ENCODE measurements around the gene ANKIB1. TPM values are rescaled to one million over a fixed set of nuclear protein-coding genes. Genes with fewer than 3 reads are reported as not detected.
"Not testable (repeated sequence)": the region's sequence is repeated elsewhere in the genome, so short reads cannot be mapped to it uniquely, and the experiment has no call there.

Gene ANKIB1
- total RNA-seq, 4 donors from 2014 or later = 44.1 to 53.3 (median 44.9) TPM

GRCh38 chr7:92404170-92404614 is 158.4 kb downstream of the ANKIB1 start:
- H3K4me1 ChIP-seq = peaks cover 4 to 9% of the 10 kb centered on the region in 2 donors
- peaks cover 0 to 2% of the 10 kb centered on the region in 2 donors for H3K36me3 ChIP-seq
- intact Hi-C loops (cut with DNase I) = no loop called here
- no peaks in the 10 kb centered on the region for H3K27me3 ChIP-seq
- no peak for TF ChIP-seq CTCF (IDR thresholded peaks at IDR 0.05)
- no peak for TF ChIP-seq POLR2A (IDR thresholded peaks at IDR 0.05)
- whole genome bisulfite sequencing, 2 donors = 81% methylated on average over 6 of the region's 6 CpGs
- DNase-seq = no peak
- no peaks in the 10 kb centered on the region for H3K9me3 ChIP-seq
- no peak overlapping the region for H3K4me3 ChIP-seq (replicated peaks in 1 of 3)
- no peak overlapping the region for H3K27ac ChIP-seq

GRCh38 chr7:92409357-92409756 is 163.6 kb downstream of the ANKIB1 start:
- intact Hi-C loops (cut with DNase I) = no loop called here
- Histone ChIP-seq H3K36me3 (no peaks in the 10 kb centered on the region), H3K9me3 (no peaks in the 10 kb centered on the region), H3K4me3 (replicated peaks in 1 of 3) (no peak overlapping the region), H3K27ac (no peak overlapping the region), H3K27me3 (no peaks in the 10 kb centered on the region), H3K4me1 (no peaks in the 10 kb centered on the region)
- TF ChIP-seq POLR2A (IDR thresholded peaks at IDR 0.05) (no peak), CTCF (IDR thresholded peaks at IDR 0.05) (no peak)
- WGBS, 2 donors = 97 to 100% methylated on average over 1 of the region's 1 CpG
- no peak for DNase-seq

GRCh38 chr7:92410162-92410561 is 164.4 kb downstream of the ANKIB1 start:
- intact Hi-C loops (cut with DNase I); H3K27ac ChIP-seq; H3K4me1 ChIP-seq; H3K36me3 ChIP-seq; H3K9me3 ChIP-seq; DNase-seq; H3K27me3 ChIP-seq; H3K4me3 ChIP-seq (replicated peaks in 1 of 3): not testable (repeated sequence)
- 93 to 96% methylated on average over 6 of the region's 6 CpGs for WGBS, 2 donors

- H3K27me3 ChIP-seq = no peaks in the 10 kb centered on the region
- DNase-seq = no peak
- no peak overlapping the region for H3K27ac ChIP-seq
- WGBS, 2 donors = 79 to 81% methylated on average over 11 of the region's 11 CpGs
- no peaks in the 10 kb centered on the region for H3K36me3 ChIP-seq
- H3K4me3 ChIP-seq (replicated peaks in 1 of 3) = no peak overlapping the region
- intact Hi-C loops (cut with DNase I) = no loop called here
- no peaks in the 10 kb centered on the region for H3K9me3 ChIP-seq
- TF ChIP-seq CTCF (IDR thresholded peaks at IDR 0.05) (no peak), POLR2A (IDR thresholded peaks at IDR 0.05) (no peak)
- no peaks in the 10 kb centered on the region for H3K4me1 ChIP-seq
Observed at GRCh38 chr7:92412745-92413144, 167.0 kb downstream of the ANKIB1 start.

GRCh38 chr7:92413550-92413949 is 167.8 kb downstream of the ANKIB1 start:
- H3K27ac ChIP-seq = no peak overlapping the region
- H3K36me3 ChIP-seq = no peaks in the 10 kb centered on the region
- WGBS, 2 donors = 77 to 80% methylated on average over 5 of the region's 5 CpGs
- no peak for DNase-seq
- intact Hi-C loops (cut with DNase I) = no loop called here
- no peaks in the 10 kb centered on the region for H3K27me3 ChIP-seq
- H3K4me3 ChIP-seq (replicated peaks in 1 of 3) = no peak overlapping the region
- no peaks in the 10 kb centered on the region for H3K4me1 ChIP-seq
- H3K9me3 ChIP-seq = no peaks in the 10 kb centered on the region
- TF ChIP-seq CTCF (IDR thresholded peaks at IDR 0.05) (no peak), POLR2A (IDR thresholded peaks at IDR 0.05) (no peak)

- TF ChIP-seq POLR2A (IDR thresholded peaks at IDR 0.05) (no peak), CTCF (IDR thresholded peaks at IDR 0.05) (no peak)
- intact Hi-C loops (cut with DNase I) = no loop called here
- Histone ChIP-seq H3K27ac (no peak overlapping the region), H3K9me3 (no peaks in the 10 kb centered on the region), H3K27me3 (no peaks in the 10 kb centered on the region), H3K4me1 (no peaks in the 10 kb centered on the region), H3K36me3 (no peaks in the 10 kb centered on the region), H3K4me3 (replicated peaks in 1 of 3) (no peak overlapping the region)
- WGBS, 2 donors = 85 to 92% methylated on average over 5 of the region's 5 CpGs
- DNase-seq = no peak
Observed at GRCh38 chr7:92415225-92415624, 169.5 kb downstream of the ANKIB1 start.
